Panc1 (cell line): ENCODE data around the gene DVL1. TPM values are rescaled to one million over a fixed set of nuclear protein-coding genes. Genes with fewer than 3 reads are reported as not detected.

ENCODE experiments used
- ATAC-seq: fragments of 200-7000 bp; cut with Tn5 transposase; 2 replicates; pipeline ENCODE4 v1.9.1; 2020; ENCODE audit warnings: mild to moderate bottlenecking, moderate library complexity
- BruUV-seq: library from RNA; stranded (reverse); fragments of 400-500 nt; replicated peaks from 2 replicates; lab custom pipeline; 2021; lab: Mats Ljungman, UMichigan
- CTCF ChIA-PET: fragments of 300-600 bp; sonication (Branson Sonifier 250); formaldehyde crosslinking; loops from one replicate; lab custom pipeline; 2022; ENCODE audit warnings: antibody characterized with exemption; lab: Charles Lee
- POLR2A ChIA-PET: fragments of 300-600 bp; sonication (Branson Sonifier 250); formaldehyde crosslinking; loops from one replicate; lab custom pipeline; 2022; ENCODE audit warnings: antibody characterized with exemption; lab: Charles Lee
- DNase-seq: peaks from one replicate; pipeline ENCODE4 v3.0.0-alpha.2; 2010; ENCODE audit warnings: low read depth, low spot score
- H3K27ac ChIP-seq: 2 replicates; pipeline ENCODE4 v1.5.1; 2011; ENCODE audit warnings: mild to moderate bottlenecking, low read length, inconsistent platforms
- H3K27me3 ChIP-seq: fragments of 200-500 bp; sonication (Bioruptor generic); 2 replicates; pipeline ENCODE4 v1.6.0; 2014; ENCODE audit warnings: low read length, inconsistent platforms; ENCODE audit not compliant: control insufficient read depth, insufficient read depth
- H3K36me3 ChIP-seq: fragments of 200-500 bp; sonication (Bioruptor generic); 2 replicates; pipeline ENCODE4 v1.5.1; 2014; ENCODE audit warnings: inconsistent platforms, mild to moderate bottlenecking, low read length, moderate library complexity; ENCODE audit not compliant: control insufficient read depth, insufficient read depth
- H3K4me1 ChIP-seq: 2 replicates; pipeline ENCODE4 v1.5.1; 2011; ENCODE audit warnings: inconsistent platforms, mild to moderate bottlenecking, low read length, moderate library complexity; ENCODE audit not compliant: control insufficient read depth, insufficient read depth
- H3K4me3 ChIP-seq, 2 experiments: 2 replicates each; pipeline ENCODE4 v1.5.1; 2011 to 2012; ENCODE audit warnings: low read depth in 2 of 2, low read length in 2 of 2, mild to moderate bottlenecking in 2 of 2, inconsistent platforms in 1 of 2, moderate library complexity in 1 of 2
- H3K9me3 ChIP-seq: fragments of 200-500 bp; sonication (Bioruptor generic); 2 replicates; pipeline ENCODE4 v1.5.1; 2014; ENCODE audit warnings: low read depth, mild to moderate bottlenecking, inconsistent platforms, low read length, moderate library complexity; ENCODE audit not compliant: control insufficient read depth, insufficient read depth
- CTCF ChIP-seq: fragments of 450-650 bp; IDR thresholded peaks from 2 replicates; pipeline ENCODE4 v1.5.1; 2017; ENCODE audit warnings: mild to moderate bottlenecking
- POLR2AphosphoS5 ChIP-seq: IDR thresholded peaks from 2 replicates; pipeline ENCODE4 v1.6.1; 2012; ENCODE audit warnings: mild to moderate bottlenecking, low read depth, low read length, moderate library complexity
- REST ChIP-seq, 2 experiments: IDR thresholded peaks; 2 replicates each; pipeline ENCODE4 v1.6.1; 2011 to 2012; ENCODE audit warnings: low read depth in 2 of 2, control low read depth in 1 of 2, low read length in 1 of 2, mild to moderate bottlenecking in 1 of 2, moderate library complexity in 1 of 2; ENCODE audit not compliant: insufficient read depth in 1 of 2
- SIN3A ChIP-seq: IDR thresholded peaks from 2 replicates; pipeline ENCODE4 v1.6.1; 2012; ENCODE audit warnings: low read depth, mild to moderate bottlenecking, low read length, moderate library complexity, borderline replicate concordance; ENCODE audit not compliant: insufficient read depth
- TCF7L2 ChIP-seq: IDR thresholded peaks from 2 replicates; pipeline ENCODE4 v1.6.1; 2011; ENCODE audit warnings: mild to moderate bottlenecking, low read depth, low read length, inconsistent platforms
- in situ Hi-C: cut with HindIII; loops from 2 replicates; pipeline ENCODE4 v1.10.0; 2016; ENCODE audit warnings: low sequenced_read_pairs, low pct_unique_long_range_greater_than_20kb
- intact Hi-C: fragments of 100-400 bp; cut with micrococcal nuclease; formaldehyde crosslinking; loops from one replicate; pipeline ENCODE4 v1.10.0; 2022; ENCODE audit not compliant: unreplicated experiment
- total RNA-seq: library from RNA; stranded (reverse); gene quantifications from one replicate; pipeline ENCODE4 v1.2.1, GENCODE V29; 2021; ENCODE audit not compliant: unreplicated experiment

DVL1 gene
- total RNA-seq, 1 experiment from 2014 or later = 144 TPM

- ATAC-seq (peak; percentile 7), DNase-seq (no peak)
- Histone ChIP-seq H3K27ac (peak overlapping the region; percentile 85), H3K4me3 (no peak overlapping the region), H3K4me1 (peaks cover 48% of the 10 kb centered on the region), H3K36me3 (no peaks in the 10 kb centered on the region), H3K9me3 (no peaks in the 10 kb centered on the region), H3K27me3 (no peaks in the 10 kb centered on the region)
- no peak for TF ChIP-seq TCF7L2
- TF ChIP-seq SIN3A = 0 out of 2 replicates have a peak, but pooled peaks have one; percentile 49
- TF ChIP-seq POLR2AphosphoS5 = peak; percentile 64; the same call in 1 of the 2 replicates
- no peak for TF ChIP-seq CTCF
- ChIA-PET POLR2A (no interaction called here), CTCF (no interaction called here)
- TSS peak; percentile 68 for BruUV-seq
- intact Hi-C loops (no loop called here), in situ Hi-C loops (no loop called here)
Observed at GRCh38 chr1:1353389-1354151, 4.4 kb upstream of the DVL1 start.

- DNase-seq (no peak), ATAC-seq (no peak)
- Histone ChIP-seq H3K4me1 (peaks cover 41% of the 10 kb centered on the region), H3K4me3 (no peak overlapping the region), H3K9me3 (no peaks in the 10 kb centered on the region), H3K36me3 (no peaks in the 10 kb centered on the region; the same call in 1 of the 2 replicates), H3K27ac (peak overlapping the region; percentile 85), H3K27me3 (no peaks in the 10 kb centered on the region)
- no peak; the same call in 1 of the 2 replicates for TF ChIP-seq POLR2AphosphoS5
- no peak for TF ChIP-seq SIN3A
- no peak for TF ChIP-seq TCF7L2
- CTCF ChIA-PET = no interaction called here
- intact Hi-C loops (no loop called here), in situ Hi-C loops (no loop called here)
- TSS peak; percentile 80 for BruUV-seq
- POLR2A ChIA-PET = no interaction called here
Observed at GRCh38 chr1:1352786-1353388, 3.7 kb upstream of the DVL1 start.

- TF ChIP-seq POLR2AphosphoS5 (peak; percentile 58; the same call in 1 of the 2 replicates), REST (IDR thresholded peaks at IDR 0.05; ENCODE audit: insufficient read depth in 1 of 2, low read depth in 2 of 2, low read length in 1 of 2) (no peak), SIN3A (0 out of 2 replicates have a peak, but pooled peaks have one; percentile 47)
- peaks cover 36% of the 10 kb centered on the region for H3K4me1 ChIP-seq
- ChIA-PET CTCF (no interaction called here), POLR2A (no interaction called here)
- H3K27me3 ChIP-seq = no peaks in the 10 kb centered on the region
- peak; percentile 19 for ATAC-seq
- in situ Hi-C loops (no loop called here), intact Hi-C loops (no loop called here)
- BruUV-seq = no TSS peak
- DNase-seq = no peak
- H3K4me3 ChIP-seq = peak overlapping the region; percentile 7 to 28; a peak in 3 of 4 replicates
- H3K36me3 ChIP-seq = no peaks in the 10 kb centered on the region; the same call in 1 of the 2 replicates
- H3K9me3 ChIP-seq = no peaks in the 10 kb centered on the region
- H3K27ac ChIP-seq = peak overlapping the region; percentile 85
Observed at GRCh38 chr1:1351511-1352427, 2.6 kb upstream of the DVL1 start.
